GM19193 (cell line): ENCODE results near the gene FLNC.

Experiments used
- POLR2A ChIP-seq: IDR thresholded peaks from 4 replicates; pipeline ENCODE4 v1.6.1; 2011; ENCODE audit not compliant: insufficient read depth, insufficient read length; ENCODE audit errors: extremely low read depth

The FLNC gene

GRCh38 chr7:128856001-128856718 is 26.0 kb downstream of the FLNC start:
- no peak for TF ChIP-seq POLR2A

DNA sequence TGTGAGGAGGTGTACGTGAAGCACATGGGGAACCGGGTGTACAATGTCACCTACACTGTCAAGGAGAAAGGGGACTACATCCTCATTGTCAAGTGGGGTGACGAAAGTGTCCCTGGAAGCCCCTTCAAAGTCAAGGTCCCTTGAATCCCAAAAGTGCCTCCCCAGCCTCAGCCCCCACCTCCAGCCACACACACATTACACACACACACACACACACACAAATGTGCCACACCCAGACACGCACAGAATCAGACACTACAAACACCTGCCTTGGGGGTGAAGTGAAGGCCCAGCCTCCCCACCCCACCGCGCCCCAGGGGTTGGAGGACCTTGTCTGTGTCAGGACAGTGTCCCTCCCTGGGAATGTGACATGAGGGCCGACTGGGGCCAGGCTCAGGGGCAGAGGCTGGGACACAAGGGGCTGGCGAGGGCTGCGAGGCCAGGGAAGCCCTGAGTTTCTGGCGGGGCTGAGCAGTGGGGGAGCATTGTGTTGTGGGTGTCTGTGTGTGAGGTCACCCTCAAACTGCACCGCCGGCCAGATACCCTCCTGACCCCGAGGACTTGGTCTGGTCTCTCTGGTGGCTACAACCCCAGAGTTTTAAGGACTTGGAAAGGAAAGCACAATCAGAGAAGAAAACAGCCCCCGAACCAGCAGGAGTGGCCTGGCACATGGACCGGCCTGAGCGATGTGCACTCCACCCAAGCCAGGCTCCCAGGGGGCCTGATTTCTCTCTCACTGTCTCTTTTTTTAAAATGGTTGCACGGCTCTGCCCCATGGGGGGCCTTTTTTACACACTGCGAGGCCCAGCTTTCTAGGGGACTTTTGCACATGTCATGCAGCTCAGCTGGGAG is 28.4 kb downstream of the FLNC start:
- no peak for TF ChIP-seq POLR2A

- TF ChIP-seq POLR2A = no peak
These were observed 29.3 kb downstream of the FLNC start for GRCh38 chr7:128859232-128860157.

GRCh38 chr7:128860158-128861073 is 30.2 kb downstream of the FLNC start:
- no peak for TF ChIP-seq POLR2A

DNA sequence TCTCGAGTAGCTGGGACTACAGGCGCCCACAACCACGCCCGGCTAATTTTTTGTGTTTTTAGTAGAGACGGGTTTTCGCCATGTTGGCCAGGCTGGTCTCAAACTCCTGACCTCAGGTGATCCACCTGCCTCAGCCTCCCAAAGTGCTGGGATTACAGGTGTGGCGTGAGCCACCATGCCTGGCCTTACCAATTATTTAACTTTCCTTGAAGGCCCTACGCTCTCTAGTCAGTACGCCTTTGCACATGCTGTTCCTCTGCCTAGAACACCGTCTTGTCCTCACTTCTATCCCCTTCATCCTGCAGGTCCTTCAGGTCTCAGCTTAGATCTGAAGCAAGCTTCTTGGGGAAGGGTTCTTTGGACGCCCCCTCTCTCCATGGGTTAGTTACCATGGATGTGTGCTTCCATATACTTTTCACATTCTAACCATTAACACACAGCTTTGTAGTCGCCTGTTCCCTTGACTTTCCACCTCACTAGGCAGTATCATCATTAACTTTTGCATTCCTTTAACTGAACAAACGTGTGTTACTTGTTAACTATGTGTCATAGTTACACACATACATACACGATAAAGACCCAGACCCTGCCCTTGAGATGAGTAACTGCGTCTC is 31.9 kb downstream of the FLNC start:
- TF ChIP-seq POLR2A = no peak

DNA sequence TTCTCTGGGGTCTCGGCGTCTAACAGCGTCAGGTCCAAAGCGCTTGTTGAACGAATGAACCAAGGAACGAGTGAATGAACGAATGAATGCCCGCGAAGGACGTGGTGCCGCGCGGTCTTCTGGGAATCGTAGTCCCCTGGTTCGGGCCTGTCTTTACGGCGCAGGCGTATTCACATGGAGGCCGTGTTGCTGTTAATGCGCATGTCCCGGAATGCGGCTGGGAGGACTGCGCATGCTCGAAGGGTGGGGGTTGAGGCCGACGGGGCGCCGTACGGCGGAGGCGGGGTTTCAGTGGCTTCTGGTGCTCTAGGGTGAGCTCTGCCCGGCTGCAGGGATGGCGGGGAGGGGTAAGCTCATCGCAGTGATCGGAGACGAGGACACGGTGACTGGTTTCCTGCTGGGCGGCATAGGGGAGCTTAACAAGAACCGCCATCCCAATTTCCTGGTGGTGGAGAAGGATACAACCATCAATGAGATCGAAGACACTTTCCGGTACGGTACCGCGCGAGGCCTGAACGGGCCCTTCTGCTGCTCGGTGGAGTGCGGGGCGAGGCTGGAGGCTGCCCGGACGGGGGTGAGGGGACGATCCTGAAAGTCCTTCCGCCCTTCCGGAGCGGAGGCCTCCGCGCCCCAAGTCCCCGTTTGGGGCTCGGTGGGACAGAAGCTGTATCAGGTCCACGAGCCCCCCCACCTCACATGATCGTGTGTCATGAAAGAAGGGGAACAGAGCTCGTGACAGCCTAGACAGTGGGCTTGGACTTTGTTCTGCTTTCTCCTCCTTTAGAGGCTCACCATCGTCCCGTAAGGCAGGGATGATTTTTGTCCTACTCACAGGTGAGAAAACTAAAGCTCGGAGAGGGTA is 32.6 kb downstream of the FLNC start, which contains the start of gene ATP6V1F:
TSS of gene ATP6V1F (plus strand) at position 286 of the 862 bp plus-strand sequence. CDS start at position 335, 49 bp downstream.
- peak; percentile 76 for TF ChIP-seq POLR2A

GRCh38 chr7:128863433-128863989 is 33.3 kb downstream of the FLNC start:
- no peak for TF ChIP-seq POLR2A

- TF ChIP-seq POLR2A = no peak
These were observed 35.1 kb downstream of the FLNC start for GRCh38 chr7:128865303-128865702.

GRCh38 chr7:128865996-128866877 is 36.0 kb downstream of the FLNC start:
- no peak for TF ChIP-seq POLR2A

DNA sequence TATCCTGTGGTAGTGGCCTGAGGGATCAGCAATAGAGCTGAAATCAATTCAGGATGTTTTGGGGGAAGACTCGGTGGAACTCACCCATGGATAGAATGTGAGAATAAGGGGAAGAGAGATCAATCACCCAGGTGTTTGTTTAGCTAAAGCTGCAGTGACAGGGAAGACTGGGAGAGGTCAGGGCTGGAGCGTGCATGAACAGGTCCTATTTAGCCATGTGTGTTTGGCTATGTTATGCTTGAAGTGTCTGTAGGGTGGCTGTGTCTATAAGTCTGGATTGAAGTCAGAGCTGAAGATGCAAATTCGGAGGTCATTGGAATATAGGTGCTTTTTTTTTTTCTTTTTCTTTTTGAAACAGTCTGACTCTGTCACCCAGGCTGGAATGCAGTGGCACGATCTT is 37.0 kb downstream of the FLNC start:
- TF ChIP-seq POLR2A = no peak
